HepG2 (cell line): Measurements from ENCODE around the gene CRAMP1. TPM values are rescaled to one million over a fixed set of nuclear protein-coding genes. Genes with fewer than 3 reads are reported as not detected.

Source experiments
- ARNTL ChIP-seq: sonication (generic); formaldehyde crosslinking; IDR thresholded peaks from 2 replicates; pipeline ENCODE4 v1.4.0; 2020; ENCODE audit warnings: mild to moderate bottlenecking, missing genetic modification reagents
- JDP2 ChIP-seq: sonication (generic); formaldehyde crosslinking; IDR thresholded peaks from 2 replicates; pipeline ENCODE4 v1.8.1; 2022; ENCODE audit warnings: missing genetic modification reagents, borderline replicate concordance
- NFIC ChIP-seq: IDR thresholded peaks from 2 replicates; pipeline ENCODE4 v1.6.1; 2012; ENCODE audit warnings: mild to moderate bottlenecking, low read length, inconsistent platforms
- ZNF225 ChIP-seq: sonication (generic); formaldehyde crosslinking; IDR thresholded peaks from 2 replicates; pipeline ENCODE4 v1.4.0; 2020; ENCODE audit warnings: mild to moderate bottlenecking, missing genetic modification reagents
- ZNF333 ChIP-seq: sonication (generic); formaldehyde crosslinking; IDR thresholded peaks from 2 replicates; pipeline ENCODE4 v1.4.0; 2020; ENCODE audit warnings: mild to moderate bottlenecking, missing genetic modification reagents, borderline replicate concordance
- ZNF383 ChIP-seq: sonication (generic); formaldehyde crosslinking; IDR thresholded peaks from 2 replicates; pipeline ENCODE4 v1.4.0; 2020; ENCODE audit warnings: missing genetic modification reagents, mild to moderate bottlenecking, borderline replicate concordance
- ZNF451 ChIP-seq: sonication (generic); formaldehyde crosslinking; IDR thresholded peaks from 2 replicates; pipeline ENCODE4 v1.5.0; 2020; ENCODE audit warnings: mild to moderate bottlenecking, missing genetic modification reagents
- ZSCAN21 ChIP-seq: sonication (generic); formaldehyde crosslinking; IDR thresholded peaks from 2 replicates; pipeline ENCODE4 v1.8.0; 2022; ENCODE audit warnings: mild to moderate bottlenecking, missing genetic modification reagents, moderate library complexity, borderline replicate concordance
- ZZZ3 ChIP-seq: sonication (generic); formaldehyde crosslinking; IDR thresholded peaks from 2 replicates; pipeline ENCODE4 v1.4.0; 2020; ENCODE audit warnings: missing genetic modification reagents, mild to moderate bottlenecking, borderline replicate concordance
- polyA plus RNA-seq, 8 experiments: library from polyadenylated mRNA; depleted of rRNA in 3 of 8; stranded (reverse) in 7 of 8; unstranded in 1 of 8; fragments of >200 nt; fragmentation: Illumina TruSeq in 4 of 8; extraction: Trizol in 4 of 8; gene quantifications; 2 replicates each; pipeline versions ENCODE4 v1.2.1 to v1.2.3, GENCODE V29; 2011 to 2016; ENCODE audit warnings: low read depth in 4 of 8, missing spikeins in 1 of 8, mixed read lengths in 1 of 8; ENCODE audit not compliant: insufficient read depth in 1 of 8
- total RNA-seq, 5 experiments: library from RNA; depleted of rRNA; stranded (reverse); fragments of >200 nt; fragmentation: Illumina TruSeq; extraction: Trizol; gene quantifications; 2 replicates each; pipeline ENCODE4 v1.2.3, GENCODE V29; 2016; ENCODE audit warnings: low read depth in 1 of 5
- TF ChIP-seq, protein P1 (sequence below): sonication (generic); formaldehyde crosslinking; conservative IDR thresholded peaks from 2 replicates; pipeline ENCODE4 v1.5.0; 2020; ENCODE audit warnings: missing genetic modification reagents
- TF ChIP-seq, protein P2 (sequence below): sonication (generic); formaldehyde crosslinking; conservative IDR thresholded peaks from 2 replicates; pipeline ENCODE4 v1.8.1; 2023; ENCODE audit warnings: missing genetic modification reagents
- TF ChIP-seq, protein P3 (sequence below): sonication (generic); formaldehyde crosslinking; IDR thresholded peaks from 2 replicates; pipeline ENCODE4 v1.4.0; 2020; ENCODE audit warnings: missing genetic modification reagents, mild to moderate bottlenecking, borderline replicate concordance
- TF ChIP-seq, protein P4 (sequence below): sonication (generic); formaldehyde crosslinking; conservative IDR thresholded peaks from 2 replicates; pipeline ENCODE4 v1.4.0; 2020; ENCODE audit warnings: missing genetic modification reagents
- TF ChIP-seq, protein P5 (sequence below): conservative IDR thresholded peaks from 2 replicates; pipeline ENCODE4 v1.6.1; 2018; ENCODE audit warnings: missing genetic modification reagents
- TF ChIP-seq, protein P6 (sequence below): sonication (generic); formaldehyde crosslinking; IDR thresholded peaks from 2 replicates; pipeline ENCODE4 v1.4.0; 2020; ENCODE audit warnings: missing genetic modification reagents, mild to moderate bottlenecking, borderline replicate concordance

The CRAMP1 gene
- total and polyA plus RNA-seq, 2 of the 13 experiments (the other 11 are each of a cell fraction or from before 2014, with no cell fraction given) = 6.8 to 9.7 TPM

DNA sequence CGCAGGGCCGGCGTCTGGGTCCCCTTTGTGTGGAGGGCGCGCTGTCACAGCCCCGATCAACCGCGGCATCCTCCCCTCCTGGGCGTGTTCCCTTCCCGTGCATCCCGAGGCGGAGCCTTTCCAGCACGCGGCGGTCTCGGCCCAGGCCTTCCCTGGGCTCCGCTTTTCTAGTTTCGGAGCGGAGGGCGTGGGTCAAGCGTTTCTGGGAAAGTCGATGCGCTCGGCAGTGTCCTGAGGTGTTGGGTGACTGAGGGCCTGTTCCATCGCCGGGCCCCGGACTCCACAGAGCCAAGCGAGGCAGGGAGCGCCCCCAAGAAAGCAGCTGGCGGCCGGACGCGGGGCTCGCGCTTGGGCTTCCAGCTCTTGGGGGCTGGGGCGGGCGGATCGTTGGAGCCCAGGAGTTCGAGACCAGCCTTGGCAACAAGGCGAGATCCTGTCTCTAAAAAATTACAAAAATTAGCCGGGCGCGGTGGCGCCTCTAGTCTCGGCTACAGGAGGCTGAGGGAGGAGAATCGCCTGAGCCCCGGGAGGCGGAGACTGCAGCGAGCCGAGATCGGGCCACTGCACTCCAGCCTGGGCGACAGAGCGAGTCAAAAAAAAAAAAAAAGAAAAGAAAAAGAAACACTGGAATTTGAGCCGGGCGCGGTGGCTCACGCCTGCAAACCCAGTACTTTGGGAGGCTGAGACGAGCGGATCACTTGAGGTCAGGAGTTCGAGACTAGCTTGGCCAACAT is 1.1 kb upstream of the CRAMP1 start (continued):
- TF ChIP-seq, protein P1, sequence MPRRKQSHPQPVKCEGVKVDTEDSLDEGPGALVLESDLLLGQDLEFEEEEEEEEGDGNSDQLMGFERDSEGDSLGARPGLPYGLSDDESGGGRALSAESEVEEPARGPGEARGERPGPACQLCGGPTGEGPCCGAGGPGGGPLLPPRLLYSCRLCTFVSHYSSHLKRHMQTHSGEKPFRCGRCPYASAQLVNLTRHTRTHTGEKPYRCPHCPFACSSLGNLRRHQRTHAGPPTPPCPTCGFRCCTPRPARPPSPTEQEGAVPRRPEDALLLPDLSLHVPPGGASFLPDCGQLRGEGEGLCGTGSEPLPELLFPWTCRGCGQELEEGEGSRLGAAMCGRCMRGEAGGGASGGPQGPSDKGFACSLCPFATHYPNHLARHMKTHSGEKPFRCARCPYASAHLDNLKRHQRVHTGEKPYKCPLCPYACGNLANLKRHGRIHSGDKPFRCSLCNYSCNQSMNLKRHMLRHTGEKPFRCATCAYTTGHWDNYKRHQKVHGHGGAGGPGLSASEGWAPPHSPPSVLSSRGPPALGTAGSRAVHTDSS (CRISPR knock-in tag) = no peak
- TF ChIP-seq, protein P2, sequence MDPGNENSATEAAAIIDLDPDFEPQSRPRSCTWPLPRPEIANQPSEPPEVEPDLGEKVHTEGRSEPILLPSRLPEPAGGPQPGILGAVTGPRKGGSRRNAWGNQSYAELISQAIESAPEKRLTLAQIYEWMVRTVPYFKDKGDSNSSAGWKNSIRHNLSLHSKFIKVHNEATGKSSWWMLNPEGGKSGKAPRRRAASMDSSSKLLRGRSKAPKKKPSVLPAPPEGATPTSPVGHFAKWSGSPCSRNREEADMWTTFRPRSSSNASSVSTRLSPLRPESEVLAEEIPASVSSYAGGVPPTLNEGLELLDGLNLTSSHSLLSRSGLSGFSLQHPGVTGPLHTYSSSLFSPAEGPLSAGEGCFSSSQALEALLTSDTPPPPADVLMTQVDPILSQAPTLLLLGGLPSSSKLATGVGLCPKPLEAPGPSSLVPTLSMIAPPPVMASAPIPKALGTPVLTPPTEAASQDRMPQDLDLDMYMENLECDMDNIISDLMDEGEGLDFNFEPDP = no peak
- TF ChIP-seq ZNF383 (CRISPR knock-in tag) (no peak), ZZZ3 (no peak), ZNF333 (no peak), JDP2 (CRISPR knock-in tag) (no peak), NFIC (no peak), ZNF451 (CRISPR knock-in tag) (no peak), ZSCAN21 (CRISPR knock-in tag) (no peak), ARNTL (CRISPR knock-in tag) (no peak), ZNF225 (CRISPR knock-in tag) (no peak)
- TF ChIP-seq, protein P3, sequence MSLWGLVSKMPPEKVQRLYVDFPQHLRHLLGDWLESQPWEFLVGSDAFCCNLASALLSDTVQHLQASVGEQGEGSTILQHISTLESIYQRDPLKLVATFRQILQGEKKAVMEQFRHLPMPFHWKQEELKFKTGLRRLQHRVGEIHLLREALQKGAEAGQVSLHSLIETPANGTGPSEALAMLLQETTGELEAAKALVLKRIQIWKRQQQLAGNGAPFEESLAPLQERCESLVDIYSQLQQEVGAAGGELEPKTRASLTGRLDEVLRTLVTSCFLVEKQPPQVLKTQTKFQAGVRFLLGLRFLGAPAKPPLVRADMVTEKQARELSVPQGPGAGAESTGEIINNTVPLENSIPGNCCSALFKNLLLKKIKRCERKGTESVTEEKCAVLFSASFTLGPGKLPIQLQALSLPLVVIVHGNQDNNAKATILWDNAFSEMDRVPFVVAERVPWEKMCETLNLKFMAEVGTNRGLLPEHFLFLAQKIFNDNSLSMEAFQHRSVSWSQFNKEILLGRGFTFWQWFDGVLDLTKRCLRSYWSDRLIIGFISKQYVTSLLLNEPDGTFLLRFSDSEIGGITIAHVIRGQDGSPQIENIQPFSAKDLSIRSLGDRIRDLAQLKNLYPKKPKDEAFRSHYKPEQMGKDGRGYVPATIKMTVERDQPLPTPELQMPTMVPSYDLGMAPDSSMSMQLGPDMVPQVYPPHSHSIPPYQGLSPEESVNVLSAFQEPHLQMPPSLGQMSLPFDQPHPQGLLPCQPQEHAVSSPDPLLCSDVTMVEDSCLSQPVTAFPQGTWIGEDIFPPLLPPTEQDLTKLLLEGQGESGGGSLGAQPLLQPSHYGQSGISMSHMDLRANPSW (CRISPR knock-in tag) = no peak
- TF ChIP-seq, protein P4, sequence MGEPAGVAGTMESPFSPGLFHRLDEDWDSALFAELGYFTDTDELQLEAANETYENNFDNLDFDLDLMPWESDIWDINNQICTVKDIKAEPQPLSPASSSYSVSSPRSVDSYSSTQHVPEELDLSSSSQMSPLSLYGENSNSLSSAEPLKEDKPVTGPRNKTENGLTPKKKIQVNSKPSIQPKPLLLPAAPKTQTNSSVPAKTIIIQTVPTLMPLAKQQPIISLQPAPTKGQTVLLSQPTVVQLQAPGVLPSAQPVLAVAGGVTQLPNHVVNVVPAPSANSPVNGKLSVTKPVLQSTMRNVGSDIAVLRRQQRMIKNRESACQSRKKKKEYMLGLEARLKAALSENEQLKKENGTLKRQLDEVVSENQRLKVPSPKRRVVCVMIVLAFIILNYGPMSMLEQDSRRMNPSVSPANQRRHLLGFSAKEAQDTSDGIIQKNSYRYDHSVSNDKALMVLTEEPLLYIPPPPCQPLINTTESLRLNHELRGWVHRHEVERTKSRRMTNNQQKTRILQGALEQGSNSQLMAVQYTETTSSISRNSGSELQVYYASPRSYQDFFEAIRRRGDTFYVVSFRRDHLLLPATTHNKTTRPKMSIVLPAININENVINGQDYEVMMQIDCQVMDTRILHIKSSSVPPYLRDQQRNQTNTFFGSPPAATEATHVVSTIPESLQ (CRISPR knock-in tag) = no peak
- TF ChIP-seq, protein P5, sequence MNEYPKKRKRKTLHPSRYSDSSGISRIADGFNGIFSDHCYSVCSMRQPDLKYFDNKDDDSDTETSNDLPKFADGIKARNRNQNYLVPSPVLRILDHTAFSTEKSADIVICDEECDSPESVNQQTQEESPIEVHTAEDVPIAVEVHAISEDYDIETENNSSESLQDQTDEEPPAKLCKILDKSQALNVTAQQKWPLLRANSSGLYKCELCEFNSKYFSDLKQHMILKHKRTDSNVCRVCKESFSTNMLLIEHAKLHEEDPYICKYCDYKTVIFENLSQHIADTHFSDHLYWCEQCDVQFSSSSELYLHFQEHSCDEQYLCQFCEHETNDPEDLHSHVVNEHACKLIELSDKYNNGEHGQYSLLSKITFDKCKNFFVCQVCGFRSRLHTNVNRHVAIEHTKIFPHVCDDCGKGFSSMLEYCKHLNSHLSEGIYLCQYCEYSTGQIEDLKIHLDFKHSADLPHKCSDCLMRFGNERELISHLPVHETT (CRISPR knock-in tag) = no peak
- TF ChIP-seq, protein P6, sequence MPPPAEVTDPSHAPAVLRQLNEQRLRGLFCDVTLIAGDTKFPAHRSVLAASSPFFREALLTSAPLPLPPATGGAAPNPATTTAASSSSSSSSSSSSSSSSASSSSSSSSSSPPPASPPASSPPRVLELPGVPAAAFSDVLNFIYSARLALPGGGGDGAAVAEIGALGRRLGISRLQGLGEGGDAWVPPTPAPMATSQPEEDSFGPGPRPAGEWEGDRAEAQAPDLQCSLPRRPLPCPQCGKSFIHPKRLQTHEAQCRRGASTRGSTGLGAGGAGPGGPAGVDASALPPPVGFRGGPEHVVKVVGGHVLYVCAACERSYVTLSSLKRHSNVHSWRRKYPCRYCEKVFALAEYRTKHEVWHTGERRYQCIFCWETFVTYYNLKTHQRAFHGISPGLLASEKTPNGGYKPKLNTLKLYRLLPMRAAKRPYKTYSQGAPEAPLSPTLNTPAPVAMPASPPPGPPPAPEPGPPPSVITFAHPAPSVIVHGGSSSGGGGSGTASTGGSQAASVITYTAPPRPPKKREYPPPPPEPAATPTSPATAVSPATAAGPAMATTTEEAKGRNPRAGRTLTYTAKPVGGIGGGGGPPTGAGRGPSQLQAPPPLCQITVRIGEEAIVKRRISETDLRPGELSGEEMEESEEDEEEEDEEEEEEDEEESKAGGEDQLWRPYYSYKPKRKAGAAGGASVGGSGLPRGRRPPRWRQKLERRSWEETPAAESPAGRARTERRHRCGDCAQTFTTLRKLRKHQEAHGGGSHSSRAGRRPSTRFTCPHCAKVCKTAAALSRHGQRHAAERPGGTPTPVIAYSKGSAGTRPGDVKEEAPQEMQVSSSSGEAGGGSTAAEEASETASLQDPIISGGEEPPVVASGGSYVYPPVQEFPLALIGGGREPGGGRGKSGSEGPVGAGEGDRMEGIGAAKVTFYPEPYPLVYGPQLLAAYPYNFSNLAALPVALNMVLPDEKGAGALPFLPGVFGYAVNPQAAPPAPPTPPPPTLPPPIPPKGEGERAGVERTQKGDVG = no peak
